ENCODE results near the gene ALDOB. TPM values are rescaled to one million over a fixed set of nuclear protein-coding genes. Genes with fewer than 3 reads are reported as not detected.

The ALDOB gene
- total and polyA plus RNA-seq, 2 of the 13 experiments (the other 11 are each of a cell fraction or from before 2014, with no cell fraction given), result 0.29 to 0.97 TPM

DNA sequence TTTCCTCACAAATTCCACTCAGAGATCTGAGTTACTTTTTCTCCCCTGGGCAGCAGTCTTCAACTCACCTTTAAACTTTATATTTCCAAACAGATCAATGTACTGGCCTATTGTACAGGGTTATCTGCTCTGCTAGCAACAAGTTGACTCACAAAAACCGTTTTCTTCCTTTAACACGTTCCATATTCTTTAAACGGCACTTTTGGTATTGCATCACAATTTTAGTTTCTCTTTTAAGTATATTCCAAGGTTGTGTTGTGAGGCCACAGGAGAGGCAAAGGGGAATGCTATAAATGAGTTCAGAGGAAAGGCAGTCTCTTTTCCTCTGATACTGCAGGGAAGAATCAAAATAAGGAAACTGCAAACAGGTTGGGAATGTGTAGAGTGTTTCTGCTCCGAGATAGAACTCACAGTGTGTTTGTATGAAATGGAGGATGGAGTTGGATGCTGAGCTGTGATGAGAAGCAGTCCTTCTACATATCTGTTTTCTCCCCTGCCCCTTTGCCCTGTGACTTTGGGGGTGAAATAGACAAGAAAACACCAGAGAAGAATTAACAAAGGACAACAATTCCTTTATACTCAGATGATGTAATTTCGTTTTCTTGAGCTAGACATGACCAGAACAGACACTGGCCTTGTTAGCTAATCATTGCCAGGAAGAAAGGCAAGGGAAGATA is 9.9 kb upstream of the ALDOB start (continued):
- TF ChIP-seq, protein P1, sequence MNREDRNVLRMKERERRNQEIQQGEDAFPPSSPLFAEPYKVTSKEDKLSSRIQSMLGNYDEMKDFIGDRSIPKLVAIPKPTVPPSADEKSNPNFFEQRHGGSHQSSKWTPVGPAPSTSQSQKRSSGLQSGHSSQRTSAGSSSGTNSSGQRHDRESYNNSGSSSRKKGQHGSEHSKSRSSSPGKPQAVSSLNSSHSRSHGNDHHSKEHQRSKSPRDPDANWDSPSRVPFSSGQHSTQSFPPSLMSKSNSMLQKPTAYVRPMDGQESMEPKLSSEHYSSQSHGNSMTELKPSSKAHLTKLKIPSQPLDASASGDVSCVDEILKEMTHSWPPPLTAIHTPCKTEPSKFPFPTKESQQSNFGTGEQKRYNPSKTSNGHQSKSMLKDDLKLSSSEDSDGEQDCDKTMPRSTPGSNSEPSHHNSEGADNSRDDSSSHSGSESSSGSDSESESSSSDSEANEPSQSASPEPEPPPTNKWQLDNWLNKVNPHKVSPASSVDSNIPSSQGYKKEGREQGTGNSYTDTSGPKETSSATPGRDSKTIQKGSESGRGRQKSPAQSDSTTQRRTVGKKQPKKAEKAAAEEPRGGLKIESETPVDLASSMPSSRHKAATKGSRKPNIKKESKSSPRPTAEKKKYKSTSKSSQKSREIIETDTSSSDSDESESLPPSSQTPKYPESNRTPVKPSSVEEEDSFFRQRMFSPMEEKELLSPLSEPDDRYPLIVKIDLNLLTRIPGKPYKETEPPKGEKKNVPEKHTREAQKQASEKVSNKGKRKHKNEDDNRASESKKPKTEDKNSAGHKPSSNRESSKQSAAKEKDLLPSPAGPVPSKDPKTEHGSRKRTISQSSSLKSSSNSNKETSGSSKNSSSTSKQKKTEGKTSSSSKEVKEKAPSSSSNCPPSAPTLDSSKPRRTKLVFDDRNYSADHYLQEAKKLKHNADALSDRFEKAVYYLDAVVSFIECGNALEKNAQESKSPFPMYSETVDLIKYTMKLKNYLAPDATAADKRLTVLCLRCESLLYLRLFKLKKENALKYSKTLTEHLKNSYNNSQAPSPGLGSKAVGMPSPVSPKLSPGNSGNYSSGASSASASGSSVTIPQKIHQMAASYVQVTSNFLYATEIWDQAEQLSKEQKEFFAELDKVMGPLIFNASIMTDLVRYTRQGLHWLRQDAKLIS (CRISPR knock-in tag; IDR thresholded peaks at IDR 0.05), result no peak
- peak; percentile 35 for TF ChIP-seq FOXA3 (CRISPR knock-in tag; IDR thresholded peaks at IDR 0.05)
- TF ChIP-seq PHF5A (CRISPR knock-in tag; IDR thresholded peaks at IDR 0.05; ENCODE audit: low read depth, unreplicated experiment), result peak; percentile 40
- no peak for TF ChIP-seq THYN1 (CRISPR knock-in tag; IDR thresholded peaks at IDR 0.05; ENCODE audit: borderline replicate concordance, low read depth)
- peak; percentile 84 for TF ChIP-seq HDAC1 (CRISPR knock-in tag; IDR thresholded peaks at IDR 0.05)
- TF ChIP-seq, protein P2, sequence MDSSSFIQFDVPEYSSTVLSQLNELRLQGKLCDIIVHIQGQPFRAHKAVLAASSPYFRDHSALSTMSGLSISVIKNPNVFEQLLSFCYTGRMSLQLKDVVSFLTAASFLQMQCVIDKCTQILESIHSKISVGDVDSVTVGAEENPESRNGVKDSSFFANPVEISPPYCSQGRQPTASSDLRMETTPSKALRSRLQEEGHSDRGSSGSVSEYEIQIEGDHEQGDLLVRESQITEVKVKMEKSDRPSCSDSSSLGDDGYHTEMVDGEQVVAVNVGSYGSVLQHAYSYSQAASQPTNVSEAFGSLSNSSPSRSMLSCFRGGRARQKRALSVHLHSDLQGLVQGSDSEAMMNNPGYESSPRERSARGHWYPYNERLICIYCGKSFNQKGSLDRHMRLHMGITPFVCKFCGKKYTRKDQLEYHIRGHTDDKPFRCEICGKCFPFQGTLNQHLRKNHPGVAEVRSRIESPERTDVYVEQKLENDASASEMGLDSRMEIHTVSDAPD (CRISPR knock-in tag; IDR thresholded peaks at IDR 0.05), result 0 out of 2 replicates have a peak, but pooled peaks have one; percentile 50
- TF ChIP-seq, protein P3, sequence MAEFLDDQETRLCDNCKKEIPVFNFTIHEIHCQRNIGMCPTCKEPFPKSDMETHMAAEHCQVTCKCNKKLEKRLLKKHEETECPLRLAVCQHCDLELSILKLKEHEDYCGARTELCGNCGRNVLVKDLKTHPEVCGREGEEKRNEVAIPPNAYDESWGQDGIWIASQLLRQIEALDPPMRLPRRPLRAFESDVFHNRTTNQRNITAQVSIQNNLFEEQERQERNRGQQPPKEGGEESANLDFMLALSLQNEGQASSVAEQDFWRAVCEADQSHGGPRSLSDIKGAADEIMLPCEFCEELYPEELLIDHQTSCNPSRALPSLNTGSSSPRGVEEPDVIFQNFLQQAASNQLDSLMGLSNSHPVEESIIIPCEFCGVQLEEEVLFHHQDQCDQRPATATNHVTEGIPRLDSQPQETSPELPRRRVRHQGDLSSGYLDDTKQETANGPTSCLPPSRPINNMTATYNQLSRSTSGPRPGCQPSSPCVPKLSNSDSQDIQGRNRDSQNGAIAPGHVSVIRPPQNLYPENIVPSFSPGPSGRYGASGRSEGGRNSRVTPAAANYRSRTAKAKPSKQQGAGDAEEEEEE (CRISPR knock-in tag; IDR thresholded peaks at IDR 0.05; ENCODE audit: borderline replicate concordance), result no peak
- TF ChIP-seq ZNF383 (CRISPR knock-in tag; IDR thresholded peaks at IDR 0.05; ENCODE audit: borderline replicate concordance), result no peak
- TF ChIP-seq KLF16 (CRISPR knock-in tag; IDR thresholded peaks at IDR 0.05), result peak in 1 of 2 experiments; percentile 51; a peak in 1 of 4 replicates
- peak; percentile 48; the same call in 1 of the 2 replicates for TF ChIP-seq SIX1 (CRISPR knock-in tag; IDR thresholded peaks at IDR 0.05; ENCODE audit: borderline replicate concordance)
- no peak for TF ChIP-seq SMAD9 (CRISPR knock-in tag; IDR thresholded peaks at IDR 0.05)
- no peak for TF ChIP-seq DNMT1 (CRISPR knock-in tag; IDR thresholded peaks at IDR 0.05)
- TF ChIP-seq PCBP1 (IDR thresholded peaks at IDR 0.05; ENCODE audit: borderline replicate concordance, low read depth, low read length), result no peak
- no peak; the same call in 1 of the 2 replicates for TF ChIP-seq ZNF629 (CRISPR knock-in tag; conservative IDR thresholded peaks at IDR 0.05)
- no peak for TF ChIP-seq ZMYM2 (CRISPR knock-in tag; IDR thresholded peaks at IDR 0.05)
- TF ChIP-seq ISL2 (CRISPR knock-in tag; IDR thresholded peaks at IDR 0.05), result peak; percentile 15; the same call in 1 of the 2 replicates
- TF ChIP-seq RARG (CRISPR knock-in tag; IDR thresholded peaks at IDR 0.05; ENCODE audit: low read depth), result no peak
- TF ChIP-seq, protein P4, sequence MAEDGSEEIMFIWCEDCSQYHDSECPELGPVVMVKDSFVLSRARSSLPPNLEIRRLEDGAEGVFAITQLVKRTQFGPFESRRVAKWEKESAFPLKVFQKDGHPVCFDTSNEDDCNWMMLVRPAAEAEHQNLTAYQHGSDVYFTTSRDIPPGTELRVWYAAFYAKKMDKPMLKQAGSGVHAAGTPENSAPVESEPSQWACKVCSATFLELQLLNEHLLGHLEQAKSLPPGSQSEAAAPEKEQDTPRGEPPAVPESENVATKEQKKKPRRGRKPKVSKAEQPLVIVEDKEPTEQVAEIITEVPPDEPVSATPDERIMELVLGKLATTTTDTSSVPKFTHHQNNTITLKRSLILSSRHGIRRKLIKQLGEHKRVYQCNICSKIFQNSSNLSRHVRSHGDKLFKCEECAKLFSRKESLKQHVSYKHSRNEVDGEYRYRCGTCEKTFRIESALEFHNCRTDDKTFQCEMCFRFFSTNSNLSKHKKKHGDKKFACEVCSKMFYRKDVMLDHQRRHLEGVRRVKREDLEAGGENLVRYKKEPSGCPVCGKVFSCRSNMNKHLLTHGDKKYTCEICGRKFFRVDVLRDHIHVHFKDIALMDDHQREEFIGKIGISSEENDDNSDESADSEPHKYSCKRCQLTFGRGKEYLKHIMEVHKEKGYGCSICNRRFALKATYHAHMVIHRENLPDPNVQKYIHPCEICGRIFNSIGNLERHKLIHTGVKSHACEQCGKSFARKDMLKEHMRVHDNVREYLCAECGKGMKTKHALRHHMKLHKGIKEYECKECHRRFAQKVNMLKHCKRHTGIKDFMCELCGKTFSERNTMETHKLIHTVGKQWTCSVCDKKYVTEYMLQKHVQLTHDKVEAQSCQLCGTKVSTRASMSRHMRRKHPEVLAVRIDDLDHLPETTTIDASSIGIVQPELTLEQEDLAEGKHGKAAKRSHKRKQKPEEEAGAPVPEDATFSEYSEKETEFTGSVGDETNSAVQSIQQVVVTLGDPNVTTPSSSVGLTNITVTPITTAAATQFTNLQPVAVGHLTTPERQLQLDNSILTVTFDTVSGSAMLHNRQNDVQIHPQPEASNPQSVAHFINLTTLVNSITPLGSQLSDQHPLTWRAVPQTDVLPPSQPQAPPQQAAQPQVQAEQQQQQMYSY (CRISPR knock-in tag; IDR thresholded peaks at IDR 0.05), result peak; percentile 65; the same call in 1 of the 2 replicates
- TF ChIP-seq ZSCAN22 (CRISPR knock-in tag; IDR thresholded peaks at IDR 0.05), result no peak
